CD8-positive, alpha-beta memory T cell (primary cell): ENCODE results near the gene LGALS7B. TPM values are rescaled to one million over a fixed set of nuclear protein-coding genes. Genes with fewer than 3 reads are reported as not detected.
"Not testable (repeated sequence)": the region's sequence is repeated elsewhere in the genome, so short reads cannot be mapped to it uniquely, and the experiment has no call there.

ENCODE experiments used
- CTCF ChIA-PET: fragments of 350-600 bp; sonication (Branson Sonifier 250); formaldehyde crosslinking; loops from one replicate; lab custom pipeline; 2021; ENCODE audit warnings: antibody characterized with exemption; lab: Charles Lee
- POLR2A ChIA-PET: fragments of 350-600 bp; sonication (Branson Sonifier 250); formaldehyde crosslinking; loops from one replicate; lab custom pipeline; 2021; ENCODE audit warnings: antibody characterized with exemption; lab: Charles Lee
- DNase-seq, 5 donors: peaks; one replicate each; pipeline versions ENCODE4 v3.0.0 to v3.0.0-alpha.2; 2020 to 2022; ENCODE audit warnings: mixed read lengths in 1 of 5
- H3K27ac ChIP-seq: one replicate; pipeline ENCODE4 v1.7.0; 2013; ENCODE audit warnings: low read depth, mild to moderate bottlenecking, low read length, moderate library complexity
- H3K27me3 ChIP-seq: 2 replicates; pipeline ENCODE4 v1.7.0; 2013; ENCODE audit warnings: low read length, mild to moderate bottlenecking; ENCODE audit not compliant: insufficient read depth, poor library complexity, severe bottlenecking
- H3K36me3 ChIP-seq: 2 replicates; pipeline ENCODE4 v1.7.0; 2013; ENCODE audit warnings: mild to moderate bottlenecking, low read length, moderate library complexity; ENCODE audit not compliant: insufficient read depth
- H3K4me1 ChIP-seq: 2 replicates; pipeline ENCODE4 v1.7.0; 2013; ENCODE audit warnings: mild to moderate bottlenecking, low read length, moderate library complexity; ENCODE audit not compliant: insufficient read depth
- H3K4me3 ChIP-seq: 2 replicates; pipeline ENCODE4 v1.7.0; 2013; ENCODE audit warnings: mild to moderate bottlenecking, low read length
- H3K9me3 ChIP-seq: 2 replicates; pipeline ENCODE4 v1.7.0; 2013; ENCODE audit warnings: mild to moderate bottlenecking, low read length
- H3K27ac Mint-ChIP-seq, 8 donors: one replicate each; pipeline ENCODE4 v1.8.0; 2020 to 2021; ENCODE audit warnings: mixed read lengths in 8 of 8, mild to moderate bottlenecking in 6 of 8, inconsistent platforms in 3 of 8, moderate library complexity in 3 of 8
- H3K27me3 Mint-ChIP-seq, 2 donors: one replicate each; pipeline ENCODE4 v1.8.0; 2020 to 2021; ENCODE audit warnings: mixed read lengths in 2 of 2, mild to moderate bottlenecking in 1 of 2, moderate library complexity in 1 of 2
- H3K36me3 Mint-ChIP-seq, 3 donors: one replicate each; pipeline ENCODE4 v1.8.0; 2020 to 2021; ENCODE audit warnings: mixed read lengths in 3 of 3, inconsistent platforms in 1 of 3, mild to moderate bottlenecking in 1 of 3
- H3K4me1 Mint-ChIP-seq, 3 donors: one replicate each; pipeline ENCODE4 v1.8.0; 2020 to 2021; ENCODE audit warnings: mixed read lengths in 3 of 3, inconsistent platforms in 1 of 3, mild to moderate bottlenecking in 1 of 3
- H3K4me3 Mint-ChIP-seq, 7 donors: one replicate each; pipeline ENCODE4 v1.8.0; 2020 to 2021; ENCODE audit warnings: mixed read lengths in 7 of 7, mild to moderate bottlenecking in 6 of 7, moderate library complexity in 4 of 7, inconsistent platforms in 2 of 7
- H3K9me3 Mint-ChIP-seq, 5 donors: one replicate each; pipeline ENCODE4 v1.8.0; 2020 to 2022; ENCODE audit warnings: mixed read lengths in 5 of 5, mild to moderate bottlenecking in 3 of 5, moderate library complexity in 2 of 5, inconsistent platforms in 1 of 5
- polyA plus RNA-seq: library from polyadenylated mRNA; unstranded; fragments of 300-500 nt; fragmentation: Illumina TruSeq; gene quantifications from one replicate; pipeline ENCODE4 v1.2.3, GENCODE V29; 2021
- total RNA-seq, 2 experiments: library from RNA; stranded (reverse); gene quantifications; one replicate each; pipeline ENCODE4 v1.2.3, GENCODE V29; 2021

LGALS7B gene
- total and polyA plus RNA-seq, 3 experiments from 2014 or later: not detected

- POLR2A ChIA-PET, H3K27me3 Mint-ChIP-seq, H3K4me3 ChIP-seq, H3K36me3 ChIP-seq, CTCF ChIA-PET, H3K9me3 Mint-ChIP-seq, H3K4me1 Mint-ChIP-seq, H3K27me3 ChIP-seq, H3K4me1 ChIP-seq, H3K36me3 Mint-ChIP-seq, H3K9me3 ChIP-seq, H3K4me3 Mint-ChIP-seq, H3K27ac ChIP-seq, H3K27ac Mint-ChIP-seq: not testable (repeated sequence)
- peak in 1 of 5 donors; percentile 8 for DNase-seq
Observed at GRCh38 chr19:38770949-38771275, 18.1 kb upstream of the LGALS7B start.

GRCh38 chr19:38771569-38771968, 17.4 kb upstream of the LGALS7B start:
- H3K4me3 ChIP-seq, H3K36me3 Mint-ChIP-seq, H3K4me1 ChIP-seq, H3K27ac ChIP-seq, CTCF ChIA-PET, DNase-seq, H3K27me3 ChIP-seq, H3K4me1 Mint-ChIP-seq, H3K9me3 Mint-ChIP-seq, H3K27me3 Mint-ChIP-seq, H3K9me3 ChIP-seq, POLR2A ChIA-PET, H3K4me3 Mint-ChIP-seq, H3K36me3 ChIP-seq, H3K27ac Mint-ChIP-seq: not testable (repeated sequence)

- Mint-ChIP-seq H3K4me1 (peaks cover 6 to 10% (median 7%) of the 10 kb centered on the region in 3 donors), H3K27me3 (no peaks in the 10 kb centered on the region), H3K4me3 (peak within 1 kb of the TSS in 1 of 7 donors; percentile 50), H3K27ac (peak within 1 kb of the TSS in 2 of 8 donors; percentile 15 to 83), H3K9me3 (no peaks in the 10 kb centered on the region), H3K36me3 (no peaks in the 10 kb centered on the region)
- DNase-seq: no peak
- Histone ChIP-seq H3K9me3 (no peaks in the 10 kb centered on the region), H3K4me3 (no peak within 1 kb of the TSS), H3K36me3 (no peaks in the 10 kb centered on the region), H3K4me1 (peaks cover 6% of the 10 kb centered on the region), H3K27ac (no peak within 1 kb of the TSS), H3K27me3 (no peaks in the 10 kb centered on the region)
- POLR2A ChIA-PET: no interaction called here
- CTCF ChIA-PET: no interaction called here
Observed at GRCh38 chr19:38773469-38774177, 15.4 kb upstream of the LGALS7B start, which contains the start of gene LGALS7. LGALS7 (minus strand) TSS chr19:38773517; CDS start chr19:38773492, 25 bp downstream.

GRCh38 chr19:38774181-38774950, 14.6 kb upstream of the LGALS7B start:
- peaks cover 3 to 5% (median 4%) of the 10 kb centered on the region in 3 donors for H3K4me1 Mint-ChIP-seq
- Histone ChIP-seq H3K9me3 (no peaks in the 10 kb centered on the region), H3K27ac (no peak overlapping the region), H3K27me3 (no peaks in the 10 kb centered on the region), H3K4me3 (no peak overlapping the region), H3K36me3 (no peaks in the 10 kb centered on the region), H3K4me1 (peaks cover 3% of the 10 kb centered on the region)
- no peak for DNase-seq
- H3K9me3 Mint-ChIP-seq: no peaks in the 10 kb centered on the region
- ChIA-PET CTCF (no interaction called here), POLR2A (no interaction called here)
- H3K36me3 Mint-ChIP-seq: no peaks in the 10 kb centered on the region
- H3K27ac Mint-ChIP-seq: peak overlapping the region in 1 of 8 donors; percentile 15
- peak overlapping the region in 1 of 7 donors; percentile 50 for H3K4me3 Mint-ChIP-seq
- H3K27me3 Mint-ChIP-seq: no peaks in the 10 kb centered on the region

- peaks cover 3 to 4% of the 10 kb centered on the region in 2 donors for H3K27me3 Mint-ChIP-seq
- POLR2A ChIA-PET: no interaction called here
Observed at GRCh38 chr19:38778733-38779132, 10.3 kb upstream of the LGALS7B start.

GRCh38 chr19:38780443-38780842, 8.6 kb upstream of the LGALS7B start:
- no peaks in the 10 kb centered on the region for H3K9me3 ChIP-seq
- no peaks in the 10 kb centered on the region for H3K4me1 Mint-ChIP-seq
- CTCF ChIA-PET: no interaction called here
- no peak overlapping the region for H3K4me3 Mint-ChIP-seq
- peak in 1 of 5 donors; percentile 4 for DNase-seq
- H3K4me1 ChIP-seq: no peaks in the 10 kb centered on the region
- peaks cover 3 to 4% of the 10 kb centered on the region in 2 donors for H3K27me3 Mint-ChIP-seq
- H3K36me3 ChIP-seq: no peaks in the 10 kb centered on the region
- peak overlapping the region in 1 of 8 donors; percentile 30 for H3K27ac Mint-ChIP-seq
- POLR2A ChIA-PET: no interaction called here
- H3K36me3 Mint-ChIP-seq: no peaks in the 10 kb centered on the region
- no peak overlapping the region for H3K4me3 ChIP-seq
- H3K27me3 ChIP-seq: no peaks in the 10 kb centered on the region
- H3K9me3 Mint-ChIP-seq: no peaks in the 10 kb centered on the region
- H3K27ac ChIP-seq: no peak overlapping the region

More at GRCh38 chr19:38778733-38779132, 10.3 kb upstream of the LGALS7B start:
- no peak overlapping the region for H3K27ac ChIP-seq
- Mint-ChIP-seq H3K4me1 (no peaks in the 10 kb centered on the region), H3K27ac (no peak overlapping the region), H3K9me3 (no peaks in the 10 kb centered on the region), H3K4me3 (no peak overlapping the region), H3K36me3 (no peaks in the 10 kb centered on the region)
- no peaks in the 10 kb centered on the region for H3K9me3 ChIP-seq
- no peak overlapping the region for H3K4me3 ChIP-seq
- H3K4me1 ChIP-seq: no peaks in the 10 kb centered on the region
- H3K36me3 ChIP-seq: no peaks in the 10 kb centered on the region
- CTCF ChIA-PET: no interaction called here
- H3K27me3 ChIP-seq: no peaks in the 10 kb centered on the region
- no peak for DNase-seq

GRCh38 chr19:38781058-38781457, 7.9 kb upstream of the LGALS7B start:
- Histone ChIP-seq H3K4me3 (no peak overlapping the region), H3K27me3 (no peaks in the 10 kb centered on the region), H3K27ac (no peak overlapping the region), H3K9me3 (no peaks in the 10 kb centered on the region), H3K4me1 (no peaks in the 10 kb centered on the region), H3K36me3 (no peaks in the 10 kb centered on the region)
- Mint-ChIP-seq H3K9me3 (no peaks in the 10 kb centered on the region), H3K36me3 (no peaks in the 10 kb centered on the region), H3K4me1 (no peaks in the 10 kb centered on the region), H3K27me3 (peaks cover 3 to 4% of the 10 kb centered on the region in 2 donors), H3K4me3 (no peak overlapping the region), H3K27ac (no peak overlapping the region)
- CTCF ChIA-PET: no interaction called here
- POLR2A ChIA-PET: no interaction called here
- DNase-seq: no peak

- H3K4me1 ChIP-seq, H3K9me3 Mint-ChIP-seq, H3K27ac ChIP-seq, CTCF ChIA-PET, H3K4me3 Mint-ChIP-seq, H3K27me3 Mint-ChIP-seq, POLR2A ChIA-PET, H3K36me3 ChIP-seq, H3K27me3 ChIP-seq, H3K36me3 Mint-ChIP-seq, H3K27ac Mint-ChIP-seq, H3K4me1 Mint-ChIP-seq, H3K4me3 ChIP-seq, H3K9me3 ChIP-seq: not testable (repeated sequence)
- peak in 1 of 5 donors; percentile 27 for DNase-seq
Observed at GRCh38 chr19:38782212-38782611, 6.8 kb upstream of the LGALS7B start.
